OCI-LY3 (cell line): ENCODE measurements around the gene HRAS.

Experiments used
- CTCF ChIP-seq: fragments of 200-600, 300-600 bp; sonication (generic); IDR thresholded peaks from 2 replicates; pipeline ENCODE4 v1.5.1; 2014; ENCODE audit warnings: antibody characterized with exemption, low read length, low read depth
- EZH2phosphoT487 ChIP-seq: fragments of 200-600 bp; shearing (Covaris generic); IDR thresholded peaks from 2 replicates; pipeline ENCODE4 v1.6.1; 2018; ENCODE audit warnings: antibody characterized with exemption, mixed run types, low read depth

GRCh38 chr11:539971-540481 lies 4.7 kb upstream of the HRAS start:
- TF ChIP-seq CTCF = no peak
- no peak for TF ChIP-seq EZH2phosphoT487
